Measurements from ENCODE around the gene HRC.

The HRC gene

GRCh38 chr19:49118565-49119410 is 36.4 kb downstream of the HRC start, which contains the start of gene C19orf73:
Gene C19orf73 (minus strand): TSS chr19:49119143. CDS start chr19:49119022, 121 bp downstream.
- Histone ChIP-seq H3K27me3 (ENCODE audit: insufficient read depth, low read length) (peaks cover 3% of the 10 kb centered on the region), H3K18ac (ENCODE audit: low read length) (peak within 1 kb of the TSS; percentile 94), H3K36me3 (ENCODE audit: control insufficient read depth in 1 of 2, insufficient read depth in 2 of 2, low read length in 2 of 2) (peaks cover 2 to 6% of the 10 kb centered on the region in 2 experiments), H3K23ac (ENCODE audit: low read length) (no peak within 1 kb of the TSS), H3K4me1 (ENCODE audit: control insufficient read depth in 1 of 2, insufficient read depth in 2 of 2, low read length in 2 of 2) (peaks cover 12 to 21% of the 10 kb centered on the region in 2 experiments), H3K4ac (ENCODE audit: low read depth, low read length) (peak within 1 kb of the TSS; percentile 75), H3K4me3 (ENCODE audit: low read depth, low read length) (peak within 1 kb of the TSS; percentile 64), H2BK5ac (ENCODE audit: low read depth, low read length, poor library complexity) (peak within 1 kb of the TSS; percentile 93), H4K91ac (ENCODE audit: low read depth, low read length) (peak within 1 kb of the TSS; percentile 96), H3K27ac (ENCODE audit: low read depth, low read length) (peak within 1 kb of the TSS; percentile 79), H3K79me2 (ENCODE audit: control insufficient read depth, insufficient read depth, low read length, poor library complexity) (peaks cover 7% of the 10 kb centered on the region), H3K9ac (ENCODE audit: low read length) (peak within 1 kb of the TSS; percentile 71), H2AFZ (ENCODE audit: insufficient read depth, low read length, poor library complexity) (peak within 1 kb of the TSS; percentile 80), H3K4me2 (ENCODE audit: low read length) (peak within 1 kb of the TSS; percentile 91), H4K12ac (ENCODE audit: low read depth, low read length) (peak within 1 kb of the TSS; percentile 89), H2AK5ac (ENCODE audit: low read length) (peak within 1 kb of the TSS; percentile 32), H2BK120ac (ENCODE audit: insufficient read depth, low read length, poor library complexity) (peak within 1 kb of the TSS; percentile 94), H4K8ac (ENCODE audit: low read depth, low read length) (peak within 1 kb of the TSS; percentile 92), H2BK12ac (ENCODE audit: low read length) (peak within 1 kb of the TSS; percentile 20), H3K9me3 (ENCODE audit: insufficient read depth, low read depth, low read length) (peaks cover under 1% of the 10 kb centered on the region), H3K79me1 (ENCODE audit: low read length) (peaks cover 13% of the 10 kb centered on the region), H3K14ac (ENCODE audit: low read length) (peak within 1 kb of the TSS; percentile 98)
- peak; percentile 87 to 96 for DNase-seq
- WGBS (ENCODE audit: extremely low coverage, insufficient coverage, insufficient read length), result no CpG with 5 or more reads among the region's 85 CpGs

- peaks cover 3% of the 10 kb centered on the region for H3K9me3 ChIP-seq (ENCODE audit: insufficient read depth, low read depth, low read length)
- H3K79me2 ChIP-seq (ENCODE audit: control insufficient read depth, insufficient read depth, low read length, poor library complexity), result peaks cover 7% of the 10 kb centered on the region
- WGBS (ENCODE audit: extremely low coverage, insufficient coverage, insufficient read length), result no CpG with 5 or more reads among the region's 26 CpGs
- peak overlapping the region; percentile 64 for H3K4me3 ChIP-seq (ENCODE audit: low read depth, low read length)
- peak overlapping the region; percentile 27 for H4K12ac ChIP-seq (ENCODE audit: low read depth, low read length)
- H4K8ac ChIP-seq (ENCODE audit: low read depth, low read length), result peak overlapping the region; percentile 92
- H3K4ac ChIP-seq (ENCODE audit: low read depth, low read length), result peak overlapping the region; percentile 17
- no peak overlapping the region for H3K23ac ChIP-seq (ENCODE audit: low read length)
- peaks cover 12 to 23% of the 10 kb centered on the region in 2 experiments for H3K4me1 ChIP-seq (ENCODE audit: control insufficient read depth in 1 of 2, insufficient read depth in 2 of 2, low read length in 2 of 2)
- DNase-seq, result no peak
- peak overlapping the region; percentile 79 for H3K27ac ChIP-seq (ENCODE audit: low read depth, low read length)
- peak overlapping the region; percentile 10 for H2BK5ac ChIP-seq (ENCODE audit: low read depth, low read length, poor library complexity)
- H3K4me2 ChIP-seq (ENCODE audit: low read length), result peak overlapping the region; percentile 87
- H3K14ac ChIP-seq (ENCODE audit: low read length), result peak overlapping the region; percentile 98
- H2BK120ac ChIP-seq (ENCODE audit: insufficient read depth, low read length, poor library complexity), result no peak overlapping the region
- peak overlapping the region; percentile 3 for H4K91ac ChIP-seq (ENCODE audit: low read depth, low read length)
- H3K18ac ChIP-seq (ENCODE audit: low read length), result peak overlapping the region; percentile 11
- H2AFZ ChIP-seq (ENCODE audit: insufficient read depth, low read length, poor library complexity), result peak overlapping the region; percentile 80
- peaks cover 2 to 6% of the 10 kb centered on the region in 2 experiments for H3K36me3 ChIP-seq (ENCODE audit: control insufficient read depth in 1 of 2, insufficient read depth in 2 of 2, low read length in 2 of 2)
- H3K9ac ChIP-seq (ENCODE audit: low read length), result peak overlapping the region; percentile 23
- H3K27me3 ChIP-seq (ENCODE audit: insufficient read depth, low read length), result peaks cover 3% of the 10 kb centered on the region
- peak overlapping the region; percentile 15 for H2BK12ac ChIP-seq (ENCODE audit: low read length)
- H2AK5ac ChIP-seq (ENCODE audit: low read length), result peak overlapping the region; percentile 32
- H3K79me1 ChIP-seq (ENCODE audit: low read length), result peaks cover 13% of the 10 kb centered on the region
Observed at GRCh38 chr19:49117677-49118564, 37.3 kb downstream of the HRC start.

- Histone ChIP-seq H3K79me1 (ENCODE audit: low read length) (peaks cover 13% of the 10 kb centered on the region), H4K8ac (ENCODE audit: low read depth, low read length) (no peak overlapping the region)
Observed at GRCh38 chr19:49116544-49116943, 38.7 kb downstream of the HRC start.

More at GRCh38 chr19:49116544-49116943, 38.7 kb downstream of the HRC start:
- H2AFZ ChIP-seq (ENCODE audit: insufficient read depth, low read length, poor library complexity), result no peak overlapping the region
- H3K79me2 ChIP-seq (ENCODE audit: control insufficient read depth, insufficient read depth, low read length, poor library complexity), result peaks cover 7% of the 10 kb centered on the region
- no peak overlapping the region for H3K14ac ChIP-seq (ENCODE audit: low read length)
- H2BK5ac ChIP-seq (ENCODE audit: low read depth, low read length, poor library complexity), result no peak overlapping the region
- H2BK120ac ChIP-seq (ENCODE audit: insufficient read depth, low read length, poor library complexity), result no peak overlapping the region
- no peak overlapping the region for H3K23ac ChIP-seq (ENCODE audit: low read length)
- no peak overlapping the region for H3K18ac ChIP-seq (ENCODE audit: low read length)
- H3K9me3 ChIP-seq (ENCODE audit: insufficient read depth, low read depth, low read length), result peaks cover 3% of the 10 kb centered on the region
- H3K9ac ChIP-seq (ENCODE audit: low read length), result no peak overlapping the region
- no peak overlapping the region for H4K91ac ChIP-seq (ENCODE audit: low read depth, low read length)
- WGBS (ENCODE audit: extremely low coverage, insufficient coverage, insufficient read length), result no CpG with 5 or more reads among the region's 1 CpG
- H3K4me3 ChIP-seq (ENCODE audit: low read depth, low read length), result no peak overlapping the region
- no peak overlapping the region for H3K27ac ChIP-seq (ENCODE audit: low read depth, low read length)
- no peak overlapping the region for H2AK5ac ChIP-seq (ENCODE audit: low read length)
- H4K12ac ChIP-seq (ENCODE audit: low read depth, low read length), result no peak overlapping the region
- no peak for DNase-seq
- H2BK12ac ChIP-seq (ENCODE audit: low read length), result no peak overlapping the region
- H3K27me3 ChIP-seq (ENCODE audit: insufficient read depth, low read length), result peaks cover 3% of the 10 kb centered on the region
- peaks cover 2 to 6% of the 10 kb centered on the region in 2 experiments for H3K36me3 ChIP-seq (ENCODE audit: control insufficient read depth in 1 of 2, insufficient read depth in 2 of 2, low read length in 2 of 2)
- no peak overlapping the region for H3K4ac ChIP-seq (ENCODE audit: low read depth, low read length)
- no peak overlapping the region for H3K4me2 ChIP-seq (ENCODE audit: low read length)
- peaks cover 12 to 23% of the 10 kb centered on the region in 2 experiments for H3K4me1 ChIP-seq (ENCODE audit: control insufficient read depth in 1 of 2, insufficient read depth in 2 of 2, low read length in 2 of 2)

All from trophoblast cell (in vitro differentiated cells and primary cell).